Measurements from ENCODE around the gene ATP8A2.
"Not testable (repeated sequence)": the region's sequence is repeated elsewhere in the genome, so short reads cannot be mapped to it uniquely, and the experiment has no call there.

Gene ATP8A2

GRCh38 chr13:25570185-25570584 is 198.4 kb downstream of the ATP8A2 start:
- no peak for DNase-seq

- DNase-seq, result no peak
These were observed 199.5 kb downstream of the ATP8A2 start for GRCh38 chr13:25571237-25571636.

DNA sequence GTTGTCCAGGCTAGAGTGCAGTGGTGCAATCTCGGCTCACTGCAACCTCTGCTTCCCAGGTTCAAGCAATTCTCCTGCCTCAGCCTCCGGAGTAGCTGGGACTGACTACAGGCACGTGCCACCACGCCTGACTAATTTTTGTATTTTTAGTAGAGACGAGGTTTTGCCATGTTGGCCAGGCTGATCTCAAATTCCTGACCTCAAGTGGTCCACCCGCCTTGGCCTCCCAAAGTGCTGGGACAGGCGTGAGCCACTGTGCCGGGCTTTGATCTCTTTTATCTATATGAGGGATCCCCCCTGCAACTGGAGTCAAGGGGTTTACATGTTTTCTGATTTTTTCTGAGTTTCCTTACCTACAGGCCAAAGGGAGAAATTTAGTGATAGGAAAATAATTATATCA is 200.4 kb downstream of the ATP8A2 start:
- not testable (repeated sequence) for DNase-seq

GRCh38 chr13:25574437-25575411 is 202.9 kb downstream of the ATP8A2 start:
- peak; percentile 85 for DNase-seq

DNA sequence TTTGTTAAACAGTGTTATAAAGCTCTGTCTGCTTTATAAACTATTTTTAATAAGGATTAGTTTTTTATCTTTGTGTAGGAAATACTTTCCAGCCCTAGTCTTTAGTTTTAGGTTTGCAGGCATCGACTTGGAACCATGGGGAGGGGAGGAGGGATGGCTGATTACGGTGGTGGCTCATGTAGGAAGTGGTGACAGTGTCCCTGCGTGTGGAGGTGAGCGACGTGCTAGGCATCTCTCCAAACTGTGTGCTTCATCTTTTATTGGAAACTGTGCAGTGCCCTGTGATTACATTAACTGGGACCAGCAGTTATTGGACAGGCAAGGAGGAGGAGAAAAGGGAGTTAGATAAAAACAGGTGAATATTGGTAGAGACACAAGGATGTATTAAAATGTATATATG is 203.8 kb downstream of the ATP8A2 start:
- no peak for DNase-seq

DNA sequence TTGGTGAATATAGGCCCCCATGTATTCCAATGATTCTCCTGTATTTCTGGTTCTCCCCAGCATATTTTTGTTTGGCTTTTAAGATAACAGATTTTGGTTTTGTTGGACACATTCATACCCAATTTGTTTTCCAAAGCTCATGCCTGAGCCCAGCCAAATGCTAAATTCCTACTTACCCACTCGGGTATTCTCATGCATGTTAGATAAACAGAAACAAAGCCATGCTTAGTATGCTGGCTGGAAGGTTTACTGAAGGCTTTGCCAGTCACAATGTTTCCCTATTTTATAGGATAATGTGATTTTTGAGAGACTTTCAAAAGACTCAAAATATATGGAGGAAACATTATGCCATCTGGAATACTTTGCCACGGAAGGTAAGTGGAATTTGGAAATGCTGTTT is 206.8 kb downstream of the ATP8A2 start:
- no peak for DNase-seq

DNA sequence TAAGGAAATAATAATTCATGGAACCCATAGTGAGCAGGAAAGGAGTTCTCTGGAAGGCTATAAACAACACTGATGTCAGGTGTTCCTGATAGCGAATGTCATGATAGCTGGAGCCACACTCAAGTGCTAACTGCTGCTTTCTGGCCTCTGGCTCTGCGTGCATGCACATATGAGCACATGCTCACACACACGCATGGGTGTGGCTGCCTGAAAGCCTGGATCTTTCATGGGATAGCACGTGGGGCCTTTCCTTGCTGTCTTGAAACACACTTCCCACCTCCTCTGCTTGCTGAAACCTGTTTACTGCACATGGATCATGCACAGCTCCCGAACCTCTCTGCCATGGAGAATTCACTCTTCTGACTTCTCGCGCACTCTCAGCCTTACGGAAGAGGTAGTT is 207.4 kb downstream of the ATP8A2 start:
- DNase-seq, result no peak

DNA sequence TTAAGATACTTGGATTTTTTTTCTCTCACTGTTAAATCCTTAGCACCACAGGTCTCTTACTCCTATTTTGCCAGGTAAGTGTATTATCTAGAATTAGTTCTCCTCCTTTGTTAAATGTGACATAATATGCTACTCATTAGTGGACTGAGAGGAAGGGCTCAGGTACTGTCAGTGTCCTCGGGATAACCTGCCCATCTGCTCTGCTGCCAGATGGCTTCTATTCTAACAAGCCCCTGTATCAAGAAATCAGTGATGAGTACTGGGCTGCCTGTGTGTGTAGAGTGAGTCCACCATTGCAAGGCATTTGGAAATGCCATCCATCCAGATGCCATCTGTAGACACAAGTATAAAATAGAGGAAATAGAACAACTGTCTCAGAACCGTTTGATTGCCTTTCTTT is 209.6 kb downstream of the ATP8A2 start:
- DNase-seq, result no peak

DNA sequence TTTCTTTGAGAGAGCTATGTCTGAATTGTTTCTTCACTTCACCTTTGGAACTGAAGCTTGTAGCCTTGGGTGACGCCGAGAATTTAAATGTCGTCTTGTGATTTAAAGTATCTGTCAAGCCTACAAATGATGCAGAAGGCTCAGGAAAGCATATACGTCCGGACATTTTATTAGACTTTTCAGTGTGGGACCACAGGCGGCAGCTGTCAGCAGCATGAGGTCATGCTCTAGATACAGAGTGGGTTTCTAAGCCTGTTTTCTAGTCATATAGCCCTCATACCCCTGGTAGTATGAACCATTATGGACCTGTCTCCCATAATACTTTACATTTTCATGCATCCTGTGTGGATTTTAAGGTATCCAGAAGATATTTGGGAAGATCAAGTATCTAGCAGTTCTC is 212.3 kb downstream of the ATP8A2 start:
- DNase-seq, result no peak

DNA sequence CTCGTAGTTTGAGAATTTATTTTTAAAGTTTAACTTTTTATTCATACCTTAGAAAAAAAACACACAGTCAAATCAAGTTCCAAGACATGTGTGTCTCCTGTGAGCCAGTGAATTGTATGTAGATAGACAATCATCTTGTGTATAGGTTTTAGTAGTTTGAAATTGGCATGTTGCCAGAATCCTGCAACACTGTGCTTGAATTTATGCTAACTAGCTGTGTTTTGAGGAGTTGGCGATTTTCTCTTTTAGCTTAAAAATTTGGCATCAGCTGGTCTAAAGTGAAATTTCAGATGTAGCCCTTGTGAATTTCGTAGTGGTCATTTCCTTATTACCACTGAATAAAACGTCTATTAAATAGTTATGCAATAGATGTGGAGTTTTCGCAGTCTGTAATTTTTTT is 213.2 kb downstream of the ATP8A2 start:
- peak; percentile 23 for DNase-seq

- DNase-seq, result no peak
These were observed 215.7 kb downstream of the ATP8A2 start for GRCh38 chr13:25587326-25587980.

DNA sequence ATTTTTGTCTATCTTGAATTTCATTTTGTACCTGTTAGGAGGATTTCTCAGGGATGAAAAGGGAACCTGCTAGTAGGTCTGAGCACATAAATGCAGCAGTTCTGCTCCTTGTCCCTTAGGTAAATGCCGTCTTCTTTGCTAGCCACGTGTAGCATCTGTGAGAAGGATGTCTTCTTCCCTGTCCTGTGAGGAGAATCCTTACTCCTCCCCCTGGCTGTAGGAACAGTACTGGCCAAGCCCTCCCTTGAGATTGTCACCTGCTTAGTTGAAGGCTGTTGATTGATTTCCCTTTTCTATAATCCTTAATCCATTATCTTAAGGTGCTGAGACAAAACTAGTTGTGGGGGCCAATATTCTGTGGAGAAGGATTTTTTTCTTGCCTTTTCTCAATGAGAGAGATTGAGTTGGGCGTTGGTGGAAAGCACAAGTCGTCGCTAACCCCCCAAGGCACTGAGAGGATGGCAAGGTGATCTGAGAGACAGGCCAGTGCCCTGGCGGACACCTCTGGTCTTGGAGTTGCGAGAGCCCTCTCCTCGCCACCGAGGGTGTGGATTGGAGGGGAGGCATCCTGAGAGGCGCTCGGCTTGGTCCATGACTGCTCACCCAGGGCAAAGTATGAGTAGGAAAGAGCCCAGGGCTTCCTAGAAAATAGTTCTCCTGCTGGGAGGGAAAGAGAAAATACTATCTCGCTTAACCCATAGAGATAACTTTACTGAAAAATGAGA is 216.7 kb downstream of the ATP8A2 start:
- no peak for DNase-seq

DNA sequence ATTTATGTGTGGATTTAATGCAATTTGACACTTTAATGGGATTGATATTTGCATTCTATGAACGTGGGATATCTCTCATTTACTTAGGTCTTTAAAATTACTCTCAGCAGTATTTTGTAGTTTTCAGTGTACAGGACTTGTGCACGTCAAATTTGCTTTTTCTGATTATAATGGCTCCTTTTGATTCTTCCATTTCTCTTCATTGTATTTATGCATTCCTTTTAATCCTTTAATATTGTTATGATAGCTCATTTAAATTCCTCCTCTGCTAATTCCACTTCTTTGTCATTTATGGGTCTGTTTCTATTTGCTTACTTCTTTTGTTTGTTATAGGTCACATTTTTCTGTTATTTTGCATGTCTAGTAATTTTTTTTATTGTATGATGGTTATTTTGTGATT is 226.6 kb downstream of the ATP8A2 start:
- no peak for DNase-seq

- no peak for DNase-seq
These were observed 230.4 kb downstream of the ATP8A2 start for GRCh38 chr13:25602176-25602575.

GRCh38 chr13:25604106-25604505 is 232.3 kb downstream of the ATP8A2 start:
- DNase-seq, result no peak

DNA sequence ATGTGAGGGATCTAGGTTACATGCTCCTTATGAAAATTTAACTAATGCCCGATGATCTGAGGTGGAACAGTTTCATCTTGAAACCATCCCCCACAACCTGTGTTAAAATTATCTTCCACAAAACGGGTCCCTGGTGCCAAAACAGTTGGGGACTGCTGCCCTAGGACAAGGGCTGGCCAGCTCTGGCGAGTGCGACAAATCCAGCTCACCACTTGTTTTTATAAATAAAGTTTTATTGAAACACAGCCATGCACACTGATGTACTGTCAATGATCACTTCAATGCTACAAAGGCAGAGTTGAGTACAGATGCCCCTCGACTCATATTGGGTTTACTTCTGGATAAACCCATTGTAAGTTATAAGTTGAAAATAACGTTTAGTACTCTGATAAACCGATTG is 235.3 kb downstream of the ATP8A2 start:
- no peak for DNase-seq

DNA sequence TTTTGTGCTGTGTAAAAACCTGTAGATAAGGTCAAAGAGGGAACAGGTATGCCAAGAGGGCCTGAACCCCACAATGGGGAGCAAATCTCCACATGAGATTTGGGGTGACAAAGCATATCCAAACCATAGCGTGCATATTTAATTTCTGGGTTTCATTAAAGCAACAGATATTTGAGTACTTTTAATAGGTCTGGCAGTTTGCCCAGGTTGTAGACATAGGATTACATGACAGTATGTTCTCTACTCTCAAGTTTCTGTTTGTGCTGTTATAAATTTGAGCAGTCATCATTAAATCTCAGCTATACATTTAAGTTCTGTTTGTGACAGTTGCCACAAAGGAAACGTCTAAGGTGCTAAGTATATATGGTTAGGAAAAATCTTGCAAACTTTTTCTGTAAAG is 236.4 kb downstream of the ATP8A2 start:
- DNase-seq, result peak; percentile 70

- no peak for DNase-seq
These were observed 244.9 kb downstream of the ATP8A2 start for GRCh38 chr13:25616674-25617073.

- no peak for DNase-seq
These were observed 248.1 kb downstream of the ATP8A2 start for GRCh38 chr13:25619897-25620296.

DNA sequence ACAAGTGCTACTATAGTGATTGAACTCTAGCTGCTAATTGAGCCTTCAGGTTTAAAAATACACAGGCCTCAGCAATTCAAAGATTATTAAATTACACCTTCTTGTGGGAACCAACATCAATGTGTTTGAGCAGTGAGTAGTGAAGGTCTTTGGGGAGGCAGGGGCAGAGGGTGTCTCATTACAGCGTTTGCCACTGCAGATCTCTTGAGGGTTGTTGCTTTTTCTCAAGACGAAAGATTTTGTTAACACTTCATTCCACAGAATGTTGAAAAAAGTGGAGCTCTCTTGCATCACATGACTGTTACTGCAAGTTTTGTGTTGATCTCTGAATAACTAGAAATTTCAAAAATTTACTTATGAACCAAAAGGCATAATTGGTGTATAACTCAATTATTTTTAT is 253.6 kb downstream of the ATP8A2 start:
- no peak for DNase-seq

- DNase-seq, result no peak
These were observed 258.6 kb downstream of the ATP8A2 start for GRCh38 chr13:25630329-25630900.

DNA sequence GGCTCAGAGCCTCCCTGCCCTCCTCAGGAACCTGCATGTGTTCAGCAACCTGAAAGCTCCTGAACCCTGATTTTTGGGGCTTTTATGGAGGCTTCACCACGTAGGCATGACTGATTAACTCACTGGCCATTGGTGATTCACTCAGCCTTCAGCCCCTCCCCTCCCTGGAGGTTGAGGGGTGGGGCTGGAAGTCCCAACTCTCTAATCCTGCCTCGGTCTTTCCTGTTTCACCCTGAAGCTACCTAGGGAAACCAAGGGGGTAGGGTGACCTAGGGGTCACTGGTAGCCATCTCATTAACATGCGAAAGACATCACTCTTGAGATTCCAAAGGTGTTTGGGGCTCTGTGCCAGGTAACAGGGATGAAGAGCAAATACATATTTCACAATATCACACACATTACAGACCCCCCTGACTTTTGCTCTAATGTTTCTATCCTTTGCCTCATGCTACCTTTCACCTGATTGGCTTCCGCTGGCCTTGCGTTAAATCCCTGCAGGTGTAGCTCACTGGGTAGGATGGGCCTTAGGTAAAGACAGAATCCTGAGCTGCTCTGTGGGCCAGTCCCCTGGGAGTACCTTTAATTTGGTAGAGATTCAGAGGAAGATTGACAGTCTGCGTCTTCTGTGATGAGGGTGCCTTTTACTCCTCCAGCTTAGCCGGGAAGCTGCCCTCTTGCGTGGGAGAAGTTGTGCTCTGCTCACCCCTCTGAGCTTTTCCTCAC is 260.6 kb downstream of the ATP8A2 start:
- DNase-seq, result no peak

- no peak for DNase-seq
These were observed 261.3 kb downstream of the ATP8A2 start for GRCh38 chr13:25633093-25633492.
